Glutamatergic neuron (in vitro differentiated cells): ENCODE results near the gene MSI2. TPM values are rescaled to one million over a fixed set of nuclear protein-coding genes. Genes with fewer than 3 reads are reported as not detected.

Experiments
- DNase-seq: peaks from one replicate; pipeline ENCODE4 v3.0.0; 2022
- H3K27ac Mint-ChIP-seq: one replicate; pipeline ENCODE4 v1.8.0; 2020; ENCODE audit warnings: mild to moderate bottlenecking, mixed read lengths, inconsistent platforms; ENCODE audit not compliant: unreplicated experiment
- H3K27me3 Mint-ChIP-seq: one replicate; pipeline ENCODE4 v1.8.0; 2020; ENCODE audit warnings: mild to moderate bottlenecking, moderate library complexity, mixed read lengths, inconsistent platforms; ENCODE audit not compliant: unreplicated experiment
- H3K36me3 Mint-ChIP-seq: one replicate; pipeline ENCODE4 v1.8.0; 2020; ENCODE audit warnings: mild to moderate bottlenecking, mixed read lengths, inconsistent platforms; ENCODE audit not compliant: unreplicated experiment
- H3K4me1 Mint-ChIP-seq: one replicate; pipeline ENCODE4 v1.8.0; 2020; ENCODE audit warnings: mild to moderate bottlenecking, low read depth, mixed read lengths, inconsistent platforms; ENCODE audit not compliant: unreplicated experiment
- H3K4me3 Mint-ChIP-seq: one replicate; pipeline ENCODE4 v1.8.0; 2020; ENCODE audit warnings: mild to moderate bottlenecking, mixed read lengths, inconsistent platforms; ENCODE audit not compliant: unreplicated experiment
- H3K9me3 Mint-ChIP-seq: one replicate; pipeline ENCODE4 v1.8.0; 2020; ENCODE audit warnings: mild to moderate bottlenecking, moderate library complexity, mixed read lengths, inconsistent platforms; ENCODE audit not compliant: unreplicated experiment
- CTCF ChIP-seq: fragments of 200-600 bp; sonication (generic); IDR thresholded peaks from one replicate; pipeline ENCODE4 v1.5.0; 2021; ENCODE audit not compliant: partially characterized antibody, unreplicated experiment
- total RNA-seq: library from RNA; stranded (reverse); fragmentation: NEBNext Ultra II Directional; extraction: Animal tissue kit (Norgen Biotek cat#: 25700); gene quantifications from one replicate; pipeline ENCODE4 v1.2.1, GENCODE V29; 2021; ENCODE audit not compliant: unreplicated experiment

Gene MSI2
- total RNA-seq, 1 donor from 2014 or later: 141 TPM

GRCh38 chr17:57678393-57678792 is 422.1 kb downstream of the MSI2 start:
- Mint-ChIP-seq H3K4me3 (no peak overlapping the region), H3K27me3 (peaks cover 3% of the 10 kb centered on the region), H3K27ac (no peak overlapping the region), H3K36me3 (no peaks in the 10 kb centered on the region), H3K9me3 (peaks cover 4% of the 10 kb centered on the region), H3K4me1 (peaks cover 21% of the 10 kb centered on the region)
- DNase-seq: no peak
- TF ChIP-seq CTCF: no peak

- H3K36me3 Mint-ChIP-seq: no peaks in the 10 kb centered on the region
These were observed 423.0 kb downstream of the MSI2 start for GRCh38 chr17:57679356-57679755.

GRCh38 chr17:57679906-57680695 is 423.8 kb downstream of the MSI2 start:
- no peak for DNase-seq
- Mint-ChIP-seq H3K27ac (peak overlapping the region; percentile 1), H3K9me3 (peaks cover 4% of the 10 kb centered on the region), H3K4me3 (no peak overlapping the region), H3K4me1 (peaks cover 23% of the 10 kb centered on the region), H3K36me3 (no peaks in the 10 kb centered on the region), H3K27me3 (peaks cover 3% of the 10 kb centered on the region)
- TF ChIP-seq CTCF: no peak

More at GRCh38 chr17:57679356-57679755, 423.0 kb downstream of the MSI2 start:
- no peak for DNase-seq
- H3K27me3 Mint-ChIP-seq: peaks cover 3% of the 10 kb centered on the region
- H3K27ac Mint-ChIP-seq: no peak overlapping the region
- H3K4me3 Mint-ChIP-seq: no peak overlapping the region
- H3K9me3 Mint-ChIP-seq: peaks cover 4% of the 10 kb centered on the region
- H3K4me1 Mint-ChIP-seq: peaks cover 22% of the 10 kb centered on the region
- no peak for TF ChIP-seq CTCF

- Mint-ChIP-seq H3K27ac (no peak overlapping the region), H3K4me3 (no peak overlapping the region), H3K9me3 (no peaks in the 10 kb centered on the region), H3K4me1 (peaks cover 11% of the 10 kb centered on the region), H3K27me3 (no peaks in the 10 kb centered on the region), H3K36me3 (no peaks in the 10 kb centered on the region)
- no peak for TF ChIP-seq CTCF
- no peak for DNase-seq
These were observed 426.4 kb downstream of the MSI2 start for GRCh38 chr17:57682701-57683100.

- Mint-ChIP-seq H3K27me3 (no peaks in the 10 kb centered on the region), H3K4me3 (no peak overlapping the region), H3K4me1 (peaks cover 11% of the 10 kb centered on the region), H3K27ac (no peak overlapping the region), H3K36me3 (no peaks in the 10 kb centered on the region), H3K9me3 (no peaks in the 10 kb centered on the region)
- no peak for TF ChIP-seq CTCF
- DNase-seq: no peak
These were observed 428.6 kb downstream of the MSI2 start for GRCh38 chr17:57684711-57685498.
